BLaER1 treated with 17β-estradiol and CSF1 and Interleukin-3, amounts not matched to agents 10 nM and 100 nM (cell line): Measurements from ENCODE around the gene UBE2N.

Experiments used
- H3K27ac ChIP-seq, 11 experiments: shearing (Covaris generic); formaldehyde crosslinking; 2 replicates each; pipeline ENCODE4 v1.8.1; 2022
- H3K27me3 ChIP-seq, 11 experiments: shearing (Covaris generic); formaldehyde crosslinking; 2 replicates each; pipeline ENCODE4 v1.8.1; 2022
- H3K36me3 ChIP-seq, 11 experiments: shearing (Covaris generic); formaldehyde crosslinking; 2 replicates each; pipeline ENCODE4 v1.8.1; 2022
- H3K4me1 ChIP-seq, 10 experiments: shearing (Covaris generic); formaldehyde crosslinking; 2 replicates each; pipeline ENCODE4 v1.8.1; 2022
- H3K4me2 ChIP-seq, 11 experiments: shearing (Covaris generic); formaldehyde crosslinking; 2 replicates each; pipeline ENCODE4 v1.8.1; 2022
- H3K4me3 ChIP-seq, 10 experiments: shearing (Covaris generic); formaldehyde crosslinking; 2 replicates each; pipeline ENCODE4 v1.8.1; 2022
- H3K9ac ChIP-seq, 11 experiments: shearing (Covaris generic); formaldehyde crosslinking; 2 replicates each; pipeline ENCODE4 v1.8.1; 2022
- H3K9me3 ChIP-seq, 11 experiments: shearing (Covaris generic); formaldehyde crosslinking; replicated peaks in 1 of 11; 2 replicates each; pipeline ENCODE4 v1.8.1; 2022
- H4K20me1 ChIP-seq, 11 experiments: shearing (Covaris generic); formaldehyde crosslinking; 2 replicates each; pipeline ENCODE4 v1.8.1; 2022
- Cebpa-rat ChIP-seq, 11 experiments: shearing (Covaris generic); IDR thresholded peaks; 2 replicates each; pipeline ENCODE4 v1.8.1; 2022

The UBE2N gene

GRCh38 chr12:93375906-93376305 is 65.8 kb downstream of the UBE2N start:
- Histone ChIP-seq H3K9me3 (no peaks in the 10 kb centered on the region), H3K9ac (no peak overlapping the region)

GRCh38 chr12:93373961-93374656 is 67.6 kb downstream of the UBE2N start:
- Histone ChIP-seq H3K4me3 (no peak overlapping the region), H3K36me3 (no peaks in the 10 kb centered on the region), H4K20me1 (peaks cover 0 to 6% (median under 1%) of the 10 kb centered on the region in 11 experiments; a peak in 8 of 22 replicates), H3K9ac (no peak overlapping the region), H3K27ac (no peak overlapping the region), H3K9me3 (no peaks in the 10 kb centered on the region), H3K27me3 (no peaks in the 10 kb centered on the region), H3K4me1 (peaks cover 5 to 22% (median 11%) of the 10 kb centered on the region in 10 experiments; a peak in 19 of 20 replicates), H3K4me2 (no peak overlapping the region)
- no peak for TF ChIP-seq Cebpa-rat (IDR thresholded peaks at IDR 0.05)

More at GRCh38 chr12:93375906-93376305, 65.8 kb downstream of the UBE2N start:
- H3K36me3 ChIP-seq, result no peaks in the 10 kb centered on the region
- H3K4me3 ChIP-seq, result no peak overlapping the region
- H4K20me1 ChIP-seq, result peaks cover 6 to 24% (median 18%) of the 10 kb centered on the region in 11 experiments; a peak in 19 of 22 replicates
- H3K27ac ChIP-seq, result no peak overlapping the region
- TF ChIP-seq Cebpa-rat (IDR thresholded peaks at IDR 0.05), result no peak
- H3K4me2 ChIP-seq, result peak overlapping the region in 3 of 11 experiments; percentile 83 to 94 (median 90); a peak in 5 of 22 replicates
- no peaks in the 10 kb centered on the region for H3K27me3 ChIP-seq
- peaks cover 13 to 35% (median 20%) of the 10 kb centered on the region in 10 experiments for H3K4me1 ChIP-seq

GRCh38 chr12:93370947-93371346 is 70.8 kb downstream of the UBE2N start:
- Histone ChIP-seq H3K36me3 (no peaks in the 10 kb centered on the region), H3K27ac (no peak overlapping the region), H3K27me3 (no peaks in the 10 kb centered on the region), H3K9ac (no peak overlapping the region), H3K4me3 (no peak overlapping the region), H3K9me3 (no peaks in the 10 kb centered on the region), H4K20me1 (no peaks in the 10 kb centered on the region), H3K4me1 (peaks cover 0 to 6% (median 0%) of the 10 kb centered on the region in 10 experiments; a peak in 5 of 20 replicates), H3K4me2 (no peak overlapping the region)
- no peak for TF ChIP-seq Cebpa-rat (IDR thresholded peaks at IDR 0.05)

- Histone ChIP-seq H3K4me1 (peaks cover 0 to 4% (median under 1%) of the 10 kb centered on the region in 10 experiments; a peak in 12 of 20 replicates), H3K9me3 (no peaks in the 10 kb centered on the region), H3K9ac (no peak overlapping the region), H4K20me1 (no peaks in the 10 kb centered on the region), H3K4me2 (no peak overlapping the region), H3K4me3 (no peak overlapping the region), H3K36me3 (no peaks in the 10 kb centered on the region), H3K27ac (no peak overlapping the region), H3K27me3 (no peaks in the 10 kb centered on the region)
- no peak for TF ChIP-seq Cebpa-rat (IDR thresholded peaks at IDR 0.05)
These were observed 72.2 kb downstream of the UBE2N start for GRCh38 chr12:93369505-93369904.

- no peaks in the 10 kb centered on the region for H3K36me3 ChIP-seq
- H3K4me1 ChIP-seq, result peaks cover 7 to 11% (median 8%) of the 10 kb centered on the region in 10 experiments; a peak in 19 of 20 replicates
- H3K9me3 ChIP-seq, result no peaks in the 10 kb centered on the region
- no peaks in the 10 kb centered on the region for H3K27me3 ChIP-seq
- H3K9ac ChIP-seq, result no peak overlapping the region
- H3K27ac ChIP-seq, result no peak overlapping the region
- H3K4me3 ChIP-seq, result no peak overlapping the region
- H3K4me2 ChIP-seq, result no peak overlapping the region
- TF ChIP-seq Cebpa-rat (IDR thresholded peaks at IDR 0.05), result no peak
- H4K20me1 ChIP-seq, result no peaks in the 10 kb centered on the region
These were observed 73.0 kb downstream of the UBE2N start for GRCh38 chr12:93368766-93369165.

GRCh38 chr12:93366422-93366821 is 75.3 kb downstream of the UBE2N start:
- Histone ChIP-seq H3K4me2 (no peak overlapping the region), H3K9me3 (no peaks in the 10 kb centered on the region), H3K27ac (no peak overlapping the region), H3K27me3 (no peaks in the 10 kb centered on the region), H3K4me1 (peaks cover 8 to 14% (median 11%) of the 10 kb centered on the region in 10 experiments; a peak in 19 of 20 replicates), H3K9ac (no peak overlapping the region), H3K4me3 (no peak overlapping the region), H3K36me3 (no peaks in the 10 kb centered on the region), H4K20me1 (no peaks in the 10 kb centered on the region)
- TF ChIP-seq Cebpa-rat (IDR thresholded peaks at IDR 0.05), result no peak

GRCh38 chr12:93365616-93366405 is 75.9 kb downstream of the UBE2N start:
- Histone ChIP-seq H3K4me2 (no peak overlapping the region), H3K36me3 (no peaks in the 10 kb centered on the region), H3K9ac (no peak overlapping the region), H3K27me3 (no peaks in the 10 kb centered on the region), H4K20me1 (no peaks in the 10 kb centered on the region), H3K27ac (no peak overlapping the region), H3K4me1 (peaks cover 8 to 14% (median 11%) of the 10 kb centered on the region in 10 experiments; a peak in 19 of 20 replicates), H3K9me3 (no peaks in the 10 kb centered on the region), H3K4me3 (no peak overlapping the region)
- TF ChIP-seq Cebpa-rat (IDR thresholded peaks at IDR 0.05), result no peak

- no peak overlapping the region for H3K9ac ChIP-seq
- H4K20me1 ChIP-seq, result no peaks in the 10 kb centered on the region
- H3K4me3 ChIP-seq, result no peak overlapping the region
- no peak for TF ChIP-seq Cebpa-rat (IDR thresholded peaks at IDR 0.05)
- H3K4me1 ChIP-seq, result peaks cover 8 to 14% (median 11%) of the 10 kb centered on the region in 10 experiments; a peak in 19 of 20 replicates
- no peaks in the 10 kb centered on the region for H3K27me3 ChIP-seq
- H3K36me3 ChIP-seq, result no peaks in the 10 kb centered on the region
- no peaks in the 10 kb centered on the region for H3K9me3 ChIP-seq
- H3K4me2 ChIP-seq, result peak overlapping the region in 10 of 11 experiments; percentile 27 to 73 (median 44); a peak in 17 of 22 replicates
- no peak overlapping the region for H3K27ac ChIP-seq
These were observed 77.9 kb downstream of the UBE2N start for GRCh38 chr12:93363841-93364297.

- H3K9me3 ChIP-seq, result no peaks in the 10 kb centered on the region
- H3K27me3 ChIP-seq, result no peaks in the 10 kb centered on the region
- no peak overlapping the region for H3K4me2 ChIP-seq
- H4K20me1 ChIP-seq, result no peaks in the 10 kb centered on the region
- H3K36me3 ChIP-seq, result no peaks in the 10 kb centered on the region
- H3K9ac ChIP-seq, result no peak overlapping the region
- no peak overlapping the region for H3K4me3 ChIP-seq
- TF ChIP-seq Cebpa-rat (IDR thresholded peaks at IDR 0.05), result no peak
- H3K4me1 ChIP-seq, result peaks cover 8 to 14% (median 11%) of the 10 kb centered on the region in 10 experiments; a peak in 19 of 20 replicates
- no peak overlapping the region for H3K27ac ChIP-seq
These were observed 80.4 kb downstream of the UBE2N start for GRCh38 chr12:93361151-93361919.
